NCI-H82 treated with DMSO at 0.1 percent for 48 hours (cell line): Measurements from ENCODE around the gene TBC1D22A.
"Not testable (repeated sequence)": the region's sequence is repeated elsewhere in the genome, so short reads cannot be mapped to it uniquely, and the experiment has no call there.

Source experiments
- DNase-seq: peaks from one replicate; lab custom pipeline; 2025; ENCODE audit not compliant: unreplicated experiment; lab: John Stamatoyannopoulos, UW

Gene TBC1D22A

DNA sequence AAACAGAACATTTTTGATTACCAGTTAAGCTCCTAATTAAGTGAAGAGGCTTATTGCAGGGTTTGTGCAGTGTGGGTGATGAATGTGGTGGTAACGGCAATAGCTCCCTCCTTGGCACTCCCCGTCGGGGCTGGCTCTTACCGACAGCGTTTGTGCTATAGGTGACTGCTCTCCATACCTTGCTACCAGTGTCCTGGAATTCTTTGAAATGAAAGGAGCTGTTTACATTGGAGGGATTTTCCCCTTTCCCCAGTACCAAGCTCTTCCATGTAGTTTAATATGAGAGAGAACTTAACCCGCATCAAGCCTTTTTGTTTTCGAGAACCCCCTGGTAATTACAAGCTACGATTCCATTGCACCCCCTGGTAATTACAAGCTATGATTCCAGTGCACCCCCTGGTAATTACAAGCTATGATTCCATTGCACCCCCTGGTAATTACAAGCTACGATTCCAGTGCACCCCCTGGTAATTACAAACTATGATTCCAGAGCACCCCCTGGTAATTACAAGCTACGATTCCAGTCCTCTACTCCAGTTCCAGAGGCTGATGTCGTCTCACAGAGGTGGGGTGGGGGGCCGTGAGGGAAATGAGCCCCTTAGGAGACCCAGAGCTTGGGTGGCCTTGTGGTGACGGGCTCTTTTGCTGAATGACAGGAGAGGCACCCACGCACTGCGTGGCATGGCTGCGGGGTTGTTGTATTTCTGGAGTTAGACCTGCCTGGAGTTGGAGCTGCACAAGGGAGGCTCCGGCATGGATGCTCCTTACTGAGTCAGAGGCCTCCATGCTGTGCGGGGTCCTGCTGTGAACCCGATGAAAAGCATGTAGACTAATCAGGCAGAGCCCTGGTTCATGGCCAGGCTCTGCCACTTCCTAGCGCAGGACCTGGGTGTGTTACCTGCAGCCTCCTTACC, 205.3 kb downstream of the TBC1D22A start:
- no peak for DNase-seq

DNA sequence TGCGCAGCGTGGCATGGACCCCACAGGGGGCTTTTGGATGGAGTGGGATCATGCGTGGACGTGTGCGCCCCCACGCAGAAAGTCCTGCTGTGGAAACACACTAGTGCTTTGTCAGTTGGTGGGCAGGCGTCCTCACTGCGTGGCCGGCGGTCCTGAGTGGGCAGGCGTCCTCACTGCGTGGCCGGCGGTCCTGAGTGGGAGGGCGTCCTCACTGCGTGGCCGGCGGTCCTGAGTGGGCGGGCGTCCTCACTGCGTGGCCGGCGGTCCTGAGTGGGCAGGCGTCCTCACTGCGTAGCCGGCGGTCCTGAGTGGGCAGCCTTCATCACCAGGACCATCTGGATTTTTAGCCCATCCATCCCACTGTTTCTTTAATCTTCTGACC, 205.9 kb downstream of the TBC1D22A start:
- DNase-seq: no peak

DNA sequence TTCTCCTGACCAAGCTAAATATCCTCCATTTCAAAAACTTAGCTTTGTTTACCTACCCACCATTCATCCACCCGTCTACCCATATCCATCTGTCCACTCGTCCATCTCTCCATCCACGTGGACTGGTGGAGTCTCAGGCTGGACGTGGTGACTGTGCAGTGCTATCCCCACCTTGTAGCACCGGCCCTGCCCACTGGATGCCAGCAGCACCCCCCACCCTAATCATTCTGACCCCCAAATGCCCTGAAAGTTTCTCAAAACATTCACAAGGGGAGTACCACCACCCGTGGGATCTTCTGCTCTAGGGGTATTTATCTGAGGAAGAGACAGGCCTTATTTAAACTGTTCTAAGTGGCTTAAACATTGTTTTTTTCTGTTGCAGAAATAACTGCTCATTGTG, 206.4 kb downstream of the TBC1D22A start:
- no peak for DNase-seq

DNA sequence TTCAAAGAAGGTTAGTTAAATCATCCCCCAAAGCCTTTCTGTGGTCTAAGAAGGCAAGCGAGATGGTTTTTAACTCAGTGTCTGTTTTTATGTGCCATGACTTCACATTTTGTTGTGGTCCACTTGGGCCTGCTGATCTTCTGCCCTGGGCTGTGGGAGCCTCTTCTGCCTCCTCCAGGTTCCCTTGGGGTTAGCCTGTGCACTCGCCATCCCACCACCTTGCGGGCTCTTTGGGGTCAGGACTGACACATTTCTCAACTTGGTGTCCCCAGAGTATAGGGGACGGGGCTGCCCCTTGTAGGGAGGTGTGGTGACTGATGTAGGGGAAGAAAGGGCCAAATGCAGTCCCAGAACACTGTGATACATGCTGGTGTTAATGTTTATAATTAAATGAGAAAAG, 207.0 kb downstream of the TBC1D22A start:
- no peak for DNase-seq

DNA sequence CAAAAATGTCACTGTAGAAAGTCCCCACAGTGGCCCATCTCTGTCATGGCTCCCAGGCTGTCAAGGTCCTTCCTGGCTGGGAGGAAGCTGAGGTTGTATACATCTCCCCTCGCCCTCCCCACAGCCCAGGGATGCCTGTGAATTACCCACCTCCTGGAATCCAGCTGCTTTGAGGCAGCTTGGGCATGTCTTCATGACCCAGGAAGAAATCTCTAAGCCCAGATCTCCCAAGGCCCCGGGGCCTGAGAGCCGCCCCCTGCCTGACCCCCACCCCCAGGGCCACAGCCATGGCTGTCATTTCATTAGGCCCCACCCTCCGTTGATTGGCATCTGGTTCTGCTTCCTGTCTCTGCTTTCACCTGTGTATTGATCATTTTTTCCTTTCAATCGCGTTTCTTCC, 207.5 kb downstream of the TBC1D22A start:
- DNase-seq: no peak

DNA sequence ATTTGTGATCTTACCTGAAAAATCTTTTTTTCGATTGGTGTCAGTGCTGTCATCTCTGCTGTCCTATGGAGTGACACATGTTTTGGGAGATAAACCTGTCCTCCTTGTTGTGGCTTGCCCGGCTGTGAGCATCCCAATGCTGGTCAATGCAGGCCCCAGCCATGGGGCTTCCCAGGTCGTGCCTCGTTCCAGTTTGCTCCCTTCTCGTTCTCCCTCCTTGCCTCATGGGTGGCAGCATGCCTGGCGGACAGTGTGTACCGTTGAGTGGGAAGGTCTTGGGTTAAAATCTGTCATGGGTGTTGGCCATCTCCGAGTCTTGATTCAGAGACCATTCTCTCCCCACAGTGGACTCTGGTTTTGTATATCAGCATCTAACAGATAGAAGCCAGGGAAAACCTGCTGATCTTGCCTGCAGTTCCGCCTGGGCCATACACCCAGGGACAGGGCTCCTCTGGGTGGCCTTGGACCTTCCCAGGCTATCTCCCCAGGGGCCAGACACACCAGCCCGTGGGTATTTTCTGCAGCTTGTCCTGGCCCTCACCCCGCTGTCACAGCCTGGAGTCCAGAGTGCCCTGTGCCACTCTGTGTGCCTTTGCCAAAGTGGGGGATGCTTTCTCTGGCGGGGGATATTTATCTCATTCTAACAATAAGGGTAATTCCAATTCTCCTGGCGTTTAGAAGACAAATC, 208.1 kb downstream of the TBC1D22A start:
- DNase-seq: no peak

DNA sequence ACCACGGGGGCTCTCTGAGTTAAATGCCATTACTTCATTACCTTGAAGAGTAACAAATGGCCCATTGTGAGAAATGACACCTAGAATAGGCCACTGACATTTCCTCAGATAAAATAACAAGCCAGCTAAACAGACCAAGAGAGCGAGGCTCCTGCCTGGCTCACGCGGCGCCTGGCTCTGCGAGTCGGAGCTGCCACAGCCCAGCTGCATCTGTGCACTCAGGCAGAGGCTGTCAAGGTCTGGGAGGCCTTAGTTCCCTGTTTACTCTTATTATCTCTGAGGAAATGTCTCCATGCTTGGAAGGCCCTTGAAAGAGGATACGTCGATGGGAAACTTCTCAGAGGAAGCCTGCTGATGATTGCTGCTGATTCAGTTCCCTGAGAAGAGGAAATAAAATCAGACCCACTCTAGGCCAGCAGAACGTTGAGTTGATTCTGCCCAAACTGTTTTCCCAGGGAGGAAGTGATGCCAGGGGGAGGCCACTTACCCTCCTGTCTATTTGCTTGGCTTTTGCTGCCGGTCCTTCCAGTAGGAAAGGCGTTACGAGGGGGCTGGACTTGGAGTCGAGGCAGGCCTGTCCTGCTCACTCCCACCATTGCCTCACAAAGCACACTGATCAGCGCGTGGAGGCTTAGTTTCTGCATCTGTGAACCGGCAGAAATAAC, 208.8 kb downstream of the TBC1D22A start:
- no peak for DNase-seq

DNA sequence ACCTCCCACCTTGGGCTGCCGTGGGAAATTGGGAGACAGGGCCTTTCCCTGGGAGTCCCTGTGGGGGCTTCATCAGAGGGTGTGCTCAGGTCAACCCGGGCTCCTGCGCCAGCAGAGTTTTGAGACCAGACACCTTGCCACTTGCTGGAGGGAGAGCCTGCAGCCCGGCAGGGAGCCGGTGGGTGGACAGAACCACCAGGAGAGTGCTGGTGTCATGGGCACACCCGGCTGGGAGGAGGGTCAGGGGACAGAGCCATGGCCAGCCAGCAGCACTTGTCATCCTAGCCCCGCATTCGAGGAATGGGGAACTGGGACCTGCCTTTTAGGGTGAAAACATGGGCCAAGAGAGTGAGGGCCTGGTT, 209.3 kb downstream of the TBC1D22A start:
- DNase-seq: no peak

DNA sequence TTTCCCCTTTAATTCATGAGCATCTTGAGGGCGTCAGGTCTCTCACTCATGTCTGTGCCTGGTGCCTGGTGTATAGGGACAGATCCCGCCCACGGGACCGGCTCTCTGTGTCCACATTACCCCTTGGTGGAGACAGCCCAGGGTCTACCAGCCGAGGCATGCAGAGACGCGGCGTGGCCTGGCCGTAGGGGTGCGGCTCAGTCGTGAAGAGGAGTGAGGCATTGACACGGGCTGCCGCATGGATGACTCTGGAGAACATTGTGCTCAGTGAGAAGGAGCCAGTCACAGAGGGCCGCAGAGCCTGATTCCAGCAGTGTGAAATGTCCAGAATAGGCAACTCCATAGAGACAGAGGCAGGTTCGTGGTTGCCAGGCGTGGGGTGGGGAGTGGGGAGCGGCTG, 209.8 kb downstream of the TBC1D22A start:
- DNase-seq: no peak

DNA sequence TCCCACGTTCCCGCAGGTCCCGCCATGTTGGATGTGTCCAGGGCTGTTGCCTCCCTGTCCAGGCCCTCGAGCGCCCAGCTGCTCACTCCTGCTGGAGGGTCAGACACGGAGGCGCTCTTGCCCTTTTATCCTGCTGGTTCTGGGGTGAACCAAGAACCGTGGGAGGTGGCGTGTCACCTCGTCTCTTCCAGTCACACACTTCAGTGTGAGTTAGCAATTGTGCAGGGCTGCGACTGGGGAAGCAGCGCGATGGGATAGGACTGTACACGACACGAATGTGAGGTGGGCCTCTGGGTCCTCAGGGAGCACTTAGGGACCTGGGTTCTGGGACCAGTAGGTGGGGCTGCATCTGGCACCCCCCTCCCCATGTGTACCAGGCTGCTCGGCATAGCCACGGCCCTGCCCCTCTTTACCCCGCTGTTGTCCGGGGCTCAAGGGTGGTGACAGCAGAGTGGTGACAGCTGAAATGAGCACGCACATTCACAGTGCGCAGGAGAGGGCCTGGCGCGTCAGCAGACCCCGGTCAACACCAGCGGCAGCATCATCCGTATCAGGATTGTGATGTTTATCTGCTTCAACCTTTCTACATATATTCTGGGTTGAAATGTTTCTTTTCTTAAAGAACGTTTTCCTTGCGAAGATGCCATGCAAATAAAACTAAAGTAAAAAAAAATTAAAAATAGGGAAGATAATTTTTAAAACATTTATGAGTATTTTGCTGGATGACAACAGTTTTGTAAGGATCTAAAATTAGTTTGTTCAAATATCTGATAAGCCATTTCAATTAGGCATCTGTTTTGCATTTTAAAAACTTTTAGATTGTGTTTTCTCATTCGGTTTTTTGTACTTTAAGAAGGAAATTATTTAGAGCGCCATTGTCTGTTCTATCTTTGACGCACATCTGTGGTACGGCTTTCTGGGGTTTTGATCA, 210.7 kb downstream of the TBC1D22A start:
- DNase-seq: no peak

DNA sequence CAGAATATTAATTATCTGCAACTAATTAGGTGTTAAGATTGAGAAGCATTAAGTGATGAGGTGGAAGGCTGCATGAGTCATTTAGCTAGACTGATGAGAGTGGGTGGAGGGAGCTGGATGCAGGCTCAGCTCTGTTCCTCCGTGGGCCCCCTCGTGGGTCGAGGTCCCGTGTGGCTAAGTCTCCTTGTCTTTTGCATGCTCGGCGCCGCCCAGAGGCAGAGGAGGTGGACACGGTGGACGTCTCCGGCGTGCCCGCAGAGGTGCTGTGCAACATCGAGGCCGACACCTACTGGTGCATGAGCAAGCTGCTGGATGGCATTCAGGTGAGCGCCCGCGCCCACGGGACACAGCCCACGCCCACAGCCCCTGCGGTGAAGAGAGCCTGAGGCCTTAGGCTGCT, 211.6 kb downstream of the TBC1D22A start:
- no peak for DNase-seq

DNA sequence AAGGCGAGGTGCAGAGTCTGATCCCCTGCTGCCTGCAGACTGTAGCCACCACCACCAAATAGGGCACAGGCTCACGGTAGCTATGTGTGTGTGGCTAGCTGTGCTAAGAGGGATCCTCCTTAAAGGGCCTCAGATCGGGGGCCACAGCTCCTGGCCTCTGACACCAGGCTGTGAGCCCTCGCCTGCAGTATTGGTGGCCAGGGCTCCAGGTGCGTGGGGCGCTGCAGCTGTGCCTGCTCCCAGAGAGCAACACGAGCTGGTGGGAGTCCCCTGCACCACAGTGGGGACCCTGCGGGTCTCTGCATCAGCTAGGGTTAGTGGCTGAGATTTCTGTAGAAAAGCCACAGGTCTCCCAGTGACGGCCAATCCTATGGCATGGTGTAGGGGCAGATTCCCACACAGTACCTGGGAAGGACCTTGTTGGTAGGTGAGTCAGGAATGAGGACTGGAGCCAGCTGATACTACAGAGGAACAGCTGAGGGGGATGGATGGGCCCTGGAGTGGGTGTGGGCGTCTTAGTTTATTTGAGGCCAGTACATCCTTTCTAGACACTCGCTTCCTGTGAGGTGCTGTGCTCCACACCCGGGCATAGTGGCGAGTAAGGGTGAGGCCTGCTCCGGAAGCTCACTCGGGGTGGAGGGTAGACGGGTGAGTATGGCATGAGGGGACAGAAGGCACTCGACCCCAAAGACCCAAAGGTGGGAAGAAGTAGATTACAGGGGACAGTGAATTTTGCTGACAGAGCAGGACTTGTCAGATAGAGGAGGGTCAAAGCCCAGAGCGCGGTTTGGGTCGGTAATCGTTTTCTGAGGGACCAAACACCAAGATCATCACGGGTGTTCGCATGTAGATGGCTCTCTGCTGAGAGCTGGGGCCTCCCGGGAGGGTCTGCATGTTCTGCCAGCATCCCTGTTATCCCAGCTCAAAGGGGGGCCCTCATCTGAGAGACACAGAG, 212.5 kb downstream of the TBC1D22A start:
- no peak for DNase-seq

DNA sequence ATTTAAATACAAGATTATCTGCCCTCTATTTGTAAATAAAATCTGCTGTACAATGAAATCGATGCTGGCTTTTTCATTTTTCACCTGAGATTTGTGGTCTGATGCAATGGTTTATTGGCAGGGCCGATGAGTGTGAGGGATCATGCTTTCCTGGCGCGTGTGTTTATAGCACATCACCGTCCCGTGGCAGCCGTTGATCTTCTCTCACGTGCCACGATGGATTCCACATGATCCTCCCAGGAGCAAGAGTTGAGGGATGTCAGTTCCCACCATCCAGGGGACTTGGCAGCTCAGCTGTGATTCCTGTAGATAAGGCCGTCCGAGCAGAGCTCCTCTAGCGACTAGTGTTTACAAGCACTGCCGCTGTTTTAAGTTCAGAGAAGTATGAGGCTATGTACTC, 213.7 kb downstream of the TBC1D22A start:
- no peak for DNase-seq

DNA sequence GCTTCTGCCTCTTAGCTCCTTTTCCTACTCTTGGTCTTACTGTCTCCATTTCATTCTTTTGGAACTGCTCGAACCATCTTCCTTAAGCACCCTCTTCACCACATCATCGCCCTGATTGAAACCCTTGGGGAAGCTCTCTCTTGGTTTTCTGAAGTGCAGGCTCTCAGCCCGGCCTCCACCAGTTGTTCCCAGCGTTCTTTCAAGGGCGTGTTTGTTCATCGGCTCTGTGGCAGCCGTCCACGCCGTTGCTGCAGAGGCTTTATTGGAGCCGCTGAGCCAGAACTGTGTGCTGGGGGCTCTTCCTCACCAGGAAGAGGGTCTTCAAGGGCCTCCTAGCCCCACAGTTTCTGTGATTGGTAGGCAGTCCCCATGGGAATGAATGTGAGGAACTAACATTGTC, 214.1 kb downstream of the TBC1D22A start:
- no peak for DNase-seq

DNA sequence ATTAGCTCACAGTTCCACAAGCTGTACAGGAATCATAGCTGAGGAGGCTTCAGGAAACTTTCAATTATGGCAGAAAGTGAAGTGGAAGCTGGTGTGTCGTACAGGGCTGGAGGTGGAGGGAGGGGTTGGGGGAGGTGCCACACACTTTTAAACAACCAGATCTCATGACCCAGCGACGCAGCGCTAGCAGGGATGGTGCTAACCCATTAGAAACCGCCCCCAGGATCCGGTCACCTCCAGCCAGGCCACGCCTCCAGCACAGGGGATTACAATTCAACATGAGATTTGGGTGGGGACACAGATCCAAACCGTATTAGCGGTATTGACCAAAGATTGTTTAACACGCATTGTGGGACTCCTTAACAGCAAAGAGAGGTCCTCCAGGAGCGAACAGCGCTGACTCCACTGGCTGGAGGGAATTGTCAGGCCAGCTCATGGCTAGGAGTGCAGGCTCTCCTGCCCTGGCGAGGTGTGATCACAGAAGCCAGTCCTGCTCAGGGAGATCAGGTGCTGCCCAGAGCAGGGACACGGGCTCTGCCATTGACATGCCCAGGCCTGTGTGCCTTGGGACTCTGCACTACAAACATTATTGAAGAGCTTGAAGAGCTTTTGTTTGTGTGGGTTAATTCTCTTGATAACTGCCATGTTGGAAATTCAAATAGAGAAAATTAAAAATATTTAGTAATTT, 215.3 kb downstream of the TBC1D22A start:
- DNase-seq: no peak

DNA sequence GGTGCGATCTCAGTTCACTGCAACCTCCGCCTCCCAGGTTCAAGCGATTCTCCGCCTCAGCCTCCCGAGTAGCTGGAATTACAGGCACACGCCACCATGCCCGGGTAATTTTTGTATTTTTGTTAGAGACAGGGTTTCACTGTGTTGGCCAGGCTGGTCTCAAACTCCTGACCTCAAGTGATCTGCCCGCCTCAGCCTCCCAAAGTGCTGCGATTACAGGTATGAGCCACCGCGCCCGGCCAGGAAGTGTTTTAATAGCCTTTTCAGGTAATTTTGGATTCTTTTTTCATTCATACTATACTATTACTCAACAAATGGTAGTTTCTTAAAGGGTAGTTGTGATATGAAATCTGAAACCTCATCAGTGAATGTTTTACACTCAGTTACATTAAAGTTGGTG, 216.2 kb downstream of the TBC1D22A start:
- DNase-seq: not testable (repeated sequence)

DNA sequence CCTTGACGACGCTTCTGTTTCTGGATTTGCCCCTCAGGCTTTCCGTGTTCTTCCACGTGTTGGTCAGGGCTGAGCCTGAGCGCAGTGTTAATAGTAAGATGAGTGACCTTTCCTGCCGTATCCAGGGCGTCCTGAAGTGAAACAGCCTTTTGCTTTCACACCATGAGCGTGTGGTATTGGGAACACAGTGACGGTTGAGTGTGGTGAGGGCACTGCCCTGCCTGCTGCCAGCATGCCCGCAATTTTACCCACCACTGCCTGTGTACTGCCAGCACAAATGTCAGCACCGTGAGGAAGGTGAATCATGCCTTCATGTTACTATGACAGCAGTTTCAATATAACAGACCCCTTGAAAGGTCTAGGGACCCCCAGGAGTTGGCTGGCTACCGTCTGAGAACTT, 217.1 kb downstream of the TBC1D22A start:
- DNase-seq: no peak

DNA sequence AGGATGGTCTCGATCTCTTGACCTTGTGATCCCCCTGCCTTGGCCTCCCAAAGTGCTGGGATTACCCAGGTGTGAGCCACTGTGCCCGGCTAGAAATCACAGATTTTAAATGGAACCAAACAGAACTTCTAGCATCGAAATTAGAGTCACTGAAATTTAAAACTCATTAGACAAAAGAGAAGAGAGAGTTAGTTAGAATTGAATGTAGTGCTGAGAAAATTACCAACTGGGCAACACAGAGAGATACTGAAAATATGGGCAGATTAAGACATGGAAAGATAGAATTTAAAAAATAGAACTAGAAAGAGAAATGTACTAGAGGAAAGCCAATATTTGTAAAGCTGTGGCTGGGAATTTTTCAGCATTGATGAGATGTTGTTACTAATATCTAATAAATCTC, 217.9 kb downstream of the TBC1D22A start:
- no peak for DNase-seq

DNA sequence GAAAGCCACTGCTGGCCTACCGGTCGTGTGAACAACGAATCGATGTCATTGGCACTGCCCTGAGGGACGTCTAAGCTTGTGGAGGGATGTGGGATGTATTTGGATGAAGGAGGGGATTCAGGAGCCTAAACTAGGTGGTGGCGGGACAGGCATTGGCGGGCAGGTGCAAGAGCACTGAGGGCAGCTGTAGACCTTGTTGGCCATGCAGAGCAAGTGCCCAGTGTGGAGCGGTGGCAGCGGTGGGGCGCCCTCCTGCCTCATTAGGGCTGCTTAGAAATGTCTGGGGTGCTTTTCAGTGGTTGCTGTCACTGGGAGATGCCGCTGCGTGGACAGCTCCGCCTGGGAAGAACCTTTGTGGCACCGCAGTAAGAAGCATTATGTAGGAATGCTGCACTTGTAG, 220.2 kb downstream of the TBC1D22A start:
- no peak for DNase-seq
